IMR-90 (cell line): ENCODE data around the gene GDF10.

Experiments
- CEBPB ChIP-seq: IDR thresholded peaks from 2 replicates; pipeline ENCODE4 v1.6.1; 2012; ENCODE audit warnings: low read depth, low read length, improper control_type of control experiment
- MXI1 ChIP-seq: IDR thresholded peaks from 2 replicates; pipeline ENCODE4 v1.6.1; 2012; ENCODE audit warnings: low read depth, mild to moderate bottlenecking, low read length, moderate library complexity, borderline replicate concordance
- RCOR1 ChIP-seq: IDR thresholded peaks from 2 replicates; pipeline ENCODE4 v1.6.1; 2012; ENCODE audit warnings: mild to moderate bottlenecking, low read length, improper control_type of control experiment; ENCODE audit not compliant: insufficient replicate concordance
- RFX5 ChIP-seq: IDR thresholded peaks from 2 replicates; pipeline ENCODE4 v1.8.0; 2012; ENCODE audit warnings: low read depth, mild to moderate bottlenecking, low read length, moderate library complexity
- TF ChIP-seq, protein P1 (sequence below): conservative IDR thresholded peaks from 2 replicates; pipeline ENCODE4 v1.5.1; 2012; ENCODE audit warnings: mild to moderate bottlenecking, low read depth, low read length, improper control_type of control experiment

DNA sequence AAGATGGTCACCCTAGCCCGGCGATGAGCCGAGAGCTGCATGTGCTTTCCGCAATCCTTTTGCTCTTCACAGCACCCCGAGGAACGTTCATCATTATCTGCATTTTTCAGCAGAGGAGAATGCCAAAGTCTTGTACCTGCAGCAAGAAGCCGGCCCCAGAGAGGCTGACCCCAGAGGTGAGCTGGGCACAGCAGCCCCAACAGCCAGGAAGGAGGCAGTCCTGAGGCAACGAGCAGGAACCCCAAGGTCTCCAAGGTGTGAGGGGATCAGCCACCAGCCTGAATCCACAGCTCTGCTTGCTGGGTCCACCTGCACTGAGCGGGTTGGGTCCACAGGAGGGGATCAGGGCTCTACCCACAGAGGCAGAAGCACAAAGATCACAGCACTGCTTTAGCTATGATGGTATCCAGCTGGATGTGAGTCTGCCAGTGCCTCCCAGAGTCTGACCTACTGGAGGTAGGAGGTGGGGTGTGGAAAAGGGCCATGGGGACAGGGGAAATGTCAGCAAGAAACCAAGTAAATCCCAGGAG is 16.8 kb upstream of the GDF10 start:
- TF ChIP-seq, protein P1, sequence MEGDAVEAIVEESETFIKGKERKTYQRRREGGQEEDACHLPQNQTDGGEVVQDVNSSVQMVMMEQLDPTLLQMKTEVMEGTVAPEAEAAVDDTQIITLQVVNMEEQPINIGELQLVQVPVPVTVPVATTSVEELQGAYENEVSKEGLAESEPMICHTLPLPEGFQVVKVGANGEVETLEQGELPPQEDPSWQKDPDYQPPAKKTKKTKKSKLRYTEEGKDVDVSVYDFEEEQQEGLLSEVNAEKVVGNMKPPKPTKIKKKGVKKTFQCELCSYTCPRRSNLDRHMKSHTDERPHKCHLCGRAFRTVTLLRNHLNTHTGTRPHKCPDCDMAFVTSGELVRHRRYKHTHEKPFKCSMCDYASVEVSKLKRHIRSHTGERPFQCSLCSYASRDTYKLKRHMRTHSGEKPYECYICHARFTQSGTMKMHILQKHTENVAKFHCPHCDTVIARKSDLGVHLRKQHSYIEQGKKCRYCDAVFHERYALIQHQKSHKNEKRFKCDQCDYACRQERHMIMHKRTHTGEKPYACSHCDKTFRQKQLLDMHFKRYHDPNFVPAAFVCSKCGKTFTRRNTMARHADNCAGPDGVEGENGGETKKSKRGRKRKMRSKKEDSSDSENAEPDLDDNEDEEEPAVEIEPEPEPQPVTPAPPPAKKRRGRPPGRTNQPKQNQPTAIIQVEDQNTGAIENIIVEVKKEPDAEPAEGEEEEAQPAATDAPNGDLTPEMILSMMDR, result no peak
- TF ChIP-seq RFX5, result no peak
- no peak for TF ChIP-seq MXI1
- no peak for TF ChIP-seq RCOR1
- TF ChIP-seq CEBPB, result no peak
